WERI-Rb-1 (cell line): ENCODE measurements around the gene OTUD7B.
A peak's percentile ranks its signal among the peaks of the same experiment; 100 is the strongest.

Experiments
- DNase-seq: peaks from one replicate; pipeline ENCODE4 v3.0.0-alpha.2; 2020
- H3K27ac ChIP-seq: fragments of 250-450 bp; sonication (Bioruptor Pico); 2 replicates; pipeline ENCODE4 v1.5.1; 2020; ENCODE audit warnings: mild to moderate bottlenecking, moderate library complexity
- H3K27me3 ChIP-seq: fragments of 250-450 bp; sonication (Bioruptor Pico); 2 replicates; pipeline ENCODE4 v1.5.1; 2021; ENCODE audit warnings: mild to moderate bottlenecking, low read depth, moderate library complexity; ENCODE audit not compliant: insufficient read depth, severe bottlenecking
- H3K36me3 ChIP-seq: fragments of 250-450 bp; sonication (Bioruptor Pico); 2 replicates; pipeline ENCODE4 v1.5.1; 2020; ENCODE audit warnings: mild to moderate bottlenecking, moderate library complexity
- H3K4me3 ChIP-seq: 2 replicates; pipeline ENCODE4 v1.5.1; 2011; ENCODE audit warnings: low read depth, mild to moderate bottlenecking, control low read depth, low read length
- H3K9me3 ChIP-seq: fragments of 250-450 bp; sonication (Bioruptor Pico); 2 replicates; pipeline ENCODE4 v1.5.1; 2021; ENCODE audit warnings: mild to moderate bottlenecking, moderate library complexity; ENCODE audit not compliant: severe bottlenecking
- CTCF ChIP-seq: IDR thresholded peaks from 2 replicates; pipeline ENCODE4 v1.5.1; 2011; ENCODE audit warnings: low read depth, mild to moderate bottlenecking, control low read depth, inconsistent platforms, low read length

Gene OTUD7B

GRCh38 chr1:149896575-149896974 lies 114.0 kb downstream of the OTUD7B start:
- H3K4me3 ChIP-seq: no peak overlapping the region
- no peak for DNase-seq
- H3K27ac ChIP-seq: no peak overlapping the region
- no peaks in the 10 kb centered on the region for H3K36me3 ChIP-seq
- H3K27me3 ChIP-seq: no peaks in the 10 kb centered on the region
- no peaks in the 10 kb centered on the region for H3K9me3 ChIP-seq
- TF ChIP-seq CTCF: no peak

- Histone ChIP-seq H3K27me3 (no peaks in the 10 kb centered on the region), H3K9me3 (no peaks in the 10 kb centered on the region), H3K4me3 (peak overlapping the region; percentile 74), H3K36me3 (no peaks in the 10 kb centered on the region; the same call in 1 of the 2 replicates), H3K27ac (peak overlapping the region; percentile 89)
- TF ChIP-seq CTCF: no peak
- DNase-seq: peak; percentile 9
Measured at GRCh38 chr1:149888999-149889289, 121.6 kb downstream of the OTUD7B start.

- TF ChIP-seq CTCF: peak; percentile 84
- Histone ChIP-seq H3K4me3 (peak overlapping the region; percentile 74), H3K9me3 (no peaks in the 10 kb centered on the region), H3K27me3 (no peaks in the 10 kb centered on the region), H3K36me3 (no peaks in the 10 kb centered on the region; the same call in 1 of the 2 replicates), H3K27ac (peak overlapping the region; percentile 89)
- peak; percentile 94 for DNase-seq
Measured at GRCh38 chr1:149888247-149888998, 122.1 kb downstream of the OTUD7B start.
